Measurements from ENCODE around the gene STX2. TPM values are rescaled to one million over a fixed set of nuclear protein-coding genes. Genes with fewer than 3 reads are reported as not detected.

Gene STX2
- total and polyA plus RNA-seq, 10 of the 15 experiments (the other 5 are each of a cell fraction or from before 2014, with no cell fraction given) = 6.0 to 22.2 (median 10.0) TPM

DNA sequence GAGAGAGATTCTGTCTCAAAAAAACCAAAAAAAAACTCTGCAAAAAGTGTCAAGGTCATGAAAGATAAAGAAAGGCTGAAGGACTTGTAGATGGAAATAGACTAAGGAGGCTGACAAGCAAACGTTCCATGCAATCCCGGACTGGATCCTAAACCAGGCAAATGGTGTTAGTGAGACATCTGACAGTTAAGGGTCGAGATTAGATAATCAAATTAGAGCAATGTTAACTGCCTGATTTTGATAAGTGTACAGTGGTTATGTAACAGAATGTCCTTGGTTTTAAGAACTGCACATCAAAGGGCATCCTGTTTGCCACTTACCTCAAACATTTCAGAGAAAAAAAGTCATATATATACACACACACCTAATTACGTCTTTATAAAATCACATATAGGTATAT lies 29.4 kb upstream of the STX2 start (continued):
- TF ChIP-seq KLF5 (IDR thresholded peaks at IDR 0.05; ENCODE audit: partially characterized antibody) = no peak

DNA sequence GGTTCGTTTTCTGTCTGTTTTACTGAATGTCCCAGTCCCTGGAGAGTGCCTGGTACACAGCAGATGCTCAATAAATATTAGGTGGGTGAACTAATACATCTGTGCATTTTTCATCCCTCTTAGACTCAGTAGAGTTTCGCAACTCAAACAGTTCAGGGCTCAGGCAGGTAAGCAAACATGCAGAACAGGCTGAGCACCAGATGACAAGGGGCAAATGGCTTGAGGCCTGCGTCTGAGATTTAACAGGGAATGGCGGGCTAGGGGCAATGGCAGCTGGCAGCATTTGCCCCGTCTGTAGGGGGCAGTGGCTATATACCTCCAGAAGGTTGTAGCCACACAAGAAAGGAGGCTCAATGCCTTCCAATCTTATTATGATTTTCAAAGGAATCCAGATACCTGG lies 24.2 kb upstream of the STX2 start:
- DNase-seq (ENCODE audit: low read depth, low spot score) (no peak), FAIRE-seq (no peak), ATAC-seq (no peak)
- Histone ChIP-seq H3K4me2 (ENCODE audit: control insufficient read depth, insufficient read depth) (no peak overlapping the region), H3K4me3 (no peak overlapping the region), H2AFZ (ENCODE audit: control insufficient read depth, low read depth, low read length) (no peak overlapping the region), H4K20me1 (ENCODE audit: control insufficient read depth, insufficient read depth) (no peaks in the 10 kb centered on the region), H3K79me2 (ENCODE audit: control insufficient read depth, insufficient read depth, low read length) (no peaks in the 10 kb centered on the region), H3K9me3 (replicated peaks; ENCODE audit: control insufficient read depth, insufficient read depth, low read length) (no peaks in the 10 kb centered on the region), H3K4me1 (ENCODE audit: control insufficient read depth, insufficient read depth, low read length) (no peaks in the 10 kb centered on the region), H3K9ac (ENCODE audit: control insufficient read depth, insufficient read depth, low read length) (no peak overlapping the region), H3K27me3 (replicated peaks in 1 of 2; ENCODE audit: control insufficient read depth in 2 of 2, insufficient read depth in 2 of 2, low read length in 1 of 2) (no peaks in the 10 kb centered on the region), H3K36me3 (ENCODE audit: control insufficient read depth in 2 of 2, insufficient read depth in 2 of 2, low read length in 1 of 2) (no peaks in the 10 kb centered on the region), H3K27ac (ENCODE audit: control insufficient read depth, insufficient read depth) (no peak overlapping the region)
- SMC1A ChIA-PET (ENCODE audit: uncharacterized antibody, unreplicated experiment) = no interaction called here
- CTCF ChIA-PET = no interaction called here
- in situ Hi-C loops (cut with MboI) = no loop called here
- POLR2A ChIA-PET = no interaction called here
- no TSS peak for BruUV-seq (replicated peaks)
- intact Hi-C loops (cut with micrococcal nuclease; ENCODE audit: unreplicated experiment) = no loop called here
- RAD21 ChIA-PET (ENCODE audit: unreplicated experiment) = no interaction called here
- WGBS (ENCODE audit: insufficient coverage, insufficient replicate concordance, low lambda C conversion rate, missing lambda C conversion rate) = 73% methylated on average over 5 of the region's 5 CpGs
- TF ChIP-seq RFX5 (IDR thresholded peaks at IDR 0.05; ENCODE audit: low read depth, low read length) (no peak), NR2F1 (conservative IDR thresholded peaks at IDR 0.05) (no peak), TCF3 (IDR thresholded peaks at IDR 0.05; ENCODE audit: borderline replicate concordance, insufficient read depth, low read depth, low read length) (no peak), ZBED1 (IDR thresholded peaks at IDR 0.05; ENCODE audit: borderline replicate concordance) (no peak), MEF2B (IDR thresholded peaks at IDR 0.05; ENCODE audit: partially characterized antibody, poor library complexity, severe bottlenecking) (no peak), SUPT20H (IDR thresholded peaks at IDR 0.05; ENCODE audit: borderline replicate concordance, control insufficient read depth, low read depth, low read length) (no peak), HDAC6 (IDR thresholded peaks at IDR 0.05; ENCODE audit: unreplicated experiment) (no peak)
- TF ChIP-seq, protein P1, sequence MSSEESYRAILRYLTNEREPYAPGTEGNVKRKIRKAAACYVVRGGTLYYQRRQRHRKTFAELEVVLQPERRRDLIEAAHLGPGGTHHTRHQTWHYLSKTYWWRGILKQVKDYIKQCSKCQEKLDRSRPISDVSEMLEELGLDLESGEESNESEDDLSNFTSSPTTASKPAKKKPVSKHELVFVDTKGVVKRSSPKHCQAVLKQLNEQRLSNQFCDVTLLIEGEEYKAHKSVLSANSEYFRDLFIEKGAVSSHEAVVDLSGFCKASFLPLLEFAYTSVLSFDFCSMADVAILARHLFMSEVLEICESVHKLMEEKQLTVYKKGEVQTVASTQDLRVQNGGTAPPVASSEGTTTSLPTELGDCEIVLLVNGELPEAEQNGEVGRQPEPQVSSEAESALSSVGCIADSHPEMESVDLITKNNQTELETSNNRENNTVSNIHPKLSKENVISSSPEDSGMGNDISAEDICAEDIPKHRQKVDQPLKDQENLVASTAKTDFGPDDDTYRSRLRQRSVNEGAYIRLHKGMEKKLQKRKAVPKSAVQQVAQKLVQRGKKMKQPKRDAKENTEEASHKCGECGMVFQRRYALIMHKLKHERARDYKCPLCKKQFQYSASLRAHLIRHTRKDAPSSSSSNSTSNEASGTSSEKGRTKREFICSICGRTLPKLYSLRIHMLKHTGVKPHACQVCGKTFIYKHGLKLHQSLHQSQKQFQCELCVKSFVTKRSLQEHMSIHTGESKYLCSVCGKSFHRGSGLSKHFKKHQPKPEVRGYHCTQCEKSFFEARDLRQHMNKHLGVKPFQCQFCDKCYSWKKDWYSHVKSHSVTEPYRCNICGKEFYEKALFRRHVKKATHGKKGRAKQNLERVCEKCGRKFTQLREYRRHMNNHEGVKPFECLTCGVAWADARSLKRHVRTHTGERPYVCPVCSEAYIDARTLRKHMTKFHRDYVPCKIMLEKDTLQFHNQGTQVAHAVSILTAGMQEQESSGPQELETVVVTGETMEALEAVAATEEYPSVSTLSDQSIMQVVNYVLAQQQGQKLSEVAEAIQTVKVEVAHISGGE (CRISPR knock-in tag; IDR thresholded peaks at IDR 0.05) = no peak
- TF ChIP-seq, protein P2, sequence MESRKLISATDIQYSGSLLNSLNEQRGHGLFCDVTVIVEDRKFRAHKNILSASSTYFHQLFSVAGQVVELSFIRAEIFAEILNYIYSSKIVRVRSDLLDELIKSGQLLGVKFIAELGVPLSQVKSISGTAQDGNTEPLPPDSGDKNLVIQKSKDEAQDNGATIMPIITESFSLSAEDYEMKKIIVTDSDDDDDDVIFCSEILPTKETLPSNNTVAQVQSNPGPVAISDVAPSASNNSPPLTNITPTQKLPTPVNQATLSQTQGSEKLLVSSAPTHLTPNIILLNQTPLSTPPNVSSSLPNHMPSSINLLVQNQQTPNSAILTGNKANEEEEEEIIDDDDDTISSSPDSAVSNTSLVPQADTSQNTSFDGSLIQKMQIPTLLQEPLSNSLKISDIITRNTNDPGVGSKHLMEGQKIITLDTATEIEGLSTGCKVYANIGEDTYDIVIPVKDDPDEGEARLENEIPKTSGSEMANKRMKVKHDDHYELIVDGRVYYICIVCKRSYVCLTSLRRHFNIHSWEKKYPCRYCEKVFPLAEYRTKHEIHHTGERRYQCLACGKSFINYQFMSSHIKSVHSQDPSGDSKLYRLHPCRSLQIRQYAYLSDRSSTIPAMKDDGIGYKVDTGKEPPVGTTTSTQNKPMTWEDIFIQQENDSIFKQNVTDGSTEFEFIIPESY (IDR thresholded peaks at IDR 0.05) = no peak
- TF ChIP-seq, protein P3, sequence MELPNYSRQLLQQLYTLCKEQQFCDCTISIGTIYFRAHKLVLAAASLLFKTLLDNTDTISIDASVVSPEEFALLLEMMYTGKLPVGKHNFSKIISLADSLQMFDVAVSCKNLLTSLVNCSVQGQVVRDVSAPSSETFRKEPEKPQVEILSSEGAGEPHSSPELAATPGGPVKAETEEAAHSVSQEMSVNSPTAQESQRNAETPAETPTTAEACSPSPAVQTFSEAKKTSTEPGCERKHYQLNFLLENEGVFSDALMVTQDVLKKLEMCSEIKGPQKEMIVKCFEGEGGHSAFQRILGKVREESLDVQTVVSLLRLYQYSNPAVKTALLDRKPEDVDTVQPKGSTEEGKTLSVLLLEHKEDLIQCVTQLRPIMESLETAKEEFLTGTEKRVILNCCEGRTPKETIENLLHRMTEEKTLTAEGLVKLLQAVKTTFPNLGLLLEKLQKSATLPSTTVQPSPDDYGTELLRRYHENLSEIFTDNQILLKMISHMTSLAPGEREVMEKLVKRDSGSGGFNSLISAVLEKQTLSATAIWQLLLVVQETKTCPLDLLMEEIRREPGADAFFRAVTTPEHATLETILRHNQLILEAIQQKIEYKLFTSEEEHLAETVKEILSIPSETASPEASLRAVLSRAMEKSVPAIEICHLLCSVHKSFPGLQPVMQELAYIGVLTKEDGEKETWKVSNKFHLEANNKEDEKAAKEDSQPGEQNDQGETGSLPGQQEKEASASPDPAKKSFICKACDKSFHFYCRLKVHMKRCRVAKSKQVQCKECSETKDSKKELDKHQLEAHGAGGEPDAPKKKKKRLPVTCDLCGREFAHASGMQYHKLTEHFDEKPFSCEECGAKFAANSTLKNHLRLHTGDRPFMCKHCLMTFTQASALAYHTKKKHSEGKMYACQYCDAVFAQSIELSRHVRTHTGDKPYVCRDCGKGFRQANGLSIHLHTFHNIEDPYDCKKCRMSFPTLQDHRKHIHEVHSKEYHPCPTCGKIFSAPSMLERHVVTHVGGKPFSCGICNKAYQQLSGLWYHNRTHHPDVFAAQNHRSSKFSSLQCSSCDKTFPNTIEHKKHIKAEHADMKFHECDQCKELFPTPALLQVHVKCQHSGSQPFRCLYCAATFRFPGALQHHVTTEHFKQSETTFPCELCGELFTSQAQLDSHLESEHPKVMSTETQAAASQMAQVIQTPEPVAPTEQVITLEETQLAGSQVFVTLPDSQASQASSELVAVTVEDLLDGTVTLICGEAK (IDR thresholded peaks at IDR 0.05; ENCODE audit: borderline replicate concordance) = no peak
- TF ChIP-seq, protein P4, sequence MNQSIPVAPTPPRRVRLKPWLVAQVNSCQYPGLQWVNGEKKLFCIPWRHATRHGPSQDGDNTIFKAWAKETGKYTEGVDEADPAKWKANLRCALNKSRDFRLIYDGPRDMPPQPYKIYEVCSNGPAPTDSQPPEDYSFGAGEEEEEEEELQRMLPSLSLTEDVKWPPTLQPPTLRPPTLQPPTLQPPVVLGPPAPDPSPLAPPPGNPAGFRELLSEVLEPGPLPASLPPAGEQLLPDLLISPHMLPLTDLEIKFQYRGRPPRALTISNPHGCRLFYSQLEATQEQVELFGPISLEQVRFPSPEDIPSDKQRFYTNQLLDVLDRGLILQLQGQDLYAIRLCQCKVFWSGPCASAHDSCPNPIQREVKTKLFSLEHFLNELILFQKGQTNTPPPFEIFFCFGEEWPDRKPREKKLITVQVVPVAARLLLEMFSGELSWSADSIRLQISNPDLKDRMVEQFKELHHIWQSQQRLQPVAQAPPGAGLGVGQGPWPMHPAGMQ (IDR thresholded peaks at IDR 0.05; ENCODE audit: borderline replicate concordance) = no peak

Data from GM12878 (cell line).